ENCODE results near the gene SLC43A3. TPM values are rescaled to one million over a fixed set of nuclear protein-coding genes. Genes with fewer than 3 reads are reported as not detected.
"Not testable (repeated sequence)": the region's sequence is repeated elsewhere in the genome, so short reads cannot be mapped to it uniquely, and the experiment has no call there.

Gene SLC43A3
- total and polyA plus RNA-seq, 9 donors: 17.0 to 69.3 (median 36.3) TPM

DNA sequence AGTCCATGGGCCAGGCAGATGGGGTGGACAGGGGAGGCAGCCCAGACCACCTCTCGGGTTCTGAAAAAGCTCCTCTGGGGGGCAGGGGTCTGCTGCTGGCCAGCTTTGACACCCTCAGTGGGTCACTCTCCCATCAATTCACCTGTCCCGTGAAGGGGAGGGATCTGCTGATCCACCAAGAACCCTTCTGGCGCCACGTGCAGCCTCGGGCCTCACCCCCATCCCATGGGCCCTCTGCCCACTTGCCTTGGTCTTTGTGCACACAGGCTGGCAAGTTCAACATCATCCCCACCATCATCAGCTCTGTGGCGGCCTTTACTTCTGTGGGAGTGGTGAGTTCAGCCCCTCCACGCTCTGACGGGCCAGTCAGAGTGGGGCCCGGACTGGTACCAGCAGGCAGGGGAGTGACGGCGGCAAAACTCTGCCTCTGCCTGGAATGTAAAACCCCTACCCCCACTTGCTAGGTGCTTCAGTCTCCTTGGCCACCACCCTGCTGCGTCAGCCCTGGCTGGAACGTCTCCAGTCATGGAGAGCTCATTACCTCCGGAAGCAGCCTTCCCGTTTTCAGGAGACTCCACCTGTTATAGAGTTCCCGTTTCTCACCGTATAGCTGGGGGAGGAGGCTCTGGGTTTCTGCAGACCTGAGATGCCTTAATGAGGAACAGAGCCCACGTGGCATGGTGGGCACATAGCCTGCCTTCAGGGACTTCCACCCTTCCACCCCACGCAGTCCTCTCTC lies 58.6 kb downstream of the SLC43A3 start:
- intact Hi-C loops (cut with DNase I): no loop called here
- H3K27ac ChIP-seq: no peak overlapping the region
- DNase-seq: no peak
- H3K4me3 ChIP-seq: no peak overlapping the region
- H3K4me1 ChIP-seq (ENCODE audit: insufficient read depth): no peaks in the 10 kb centered on the region
- no peaks in the 10 kb centered on the region for H3K27me3 ChIP-seq
- H3K36me3 ChIP-seq: no peaks in the 10 kb centered on the region
- 45 to 65% (median 53%) methylated on average over 18 to 19 of the region's 19 CpGs for WGBS, 3 donors
- no peaks in the 10 kb centered on the region for H3K9me3 ChIP-seq
- TF ChIP-seq, protein P1, sequence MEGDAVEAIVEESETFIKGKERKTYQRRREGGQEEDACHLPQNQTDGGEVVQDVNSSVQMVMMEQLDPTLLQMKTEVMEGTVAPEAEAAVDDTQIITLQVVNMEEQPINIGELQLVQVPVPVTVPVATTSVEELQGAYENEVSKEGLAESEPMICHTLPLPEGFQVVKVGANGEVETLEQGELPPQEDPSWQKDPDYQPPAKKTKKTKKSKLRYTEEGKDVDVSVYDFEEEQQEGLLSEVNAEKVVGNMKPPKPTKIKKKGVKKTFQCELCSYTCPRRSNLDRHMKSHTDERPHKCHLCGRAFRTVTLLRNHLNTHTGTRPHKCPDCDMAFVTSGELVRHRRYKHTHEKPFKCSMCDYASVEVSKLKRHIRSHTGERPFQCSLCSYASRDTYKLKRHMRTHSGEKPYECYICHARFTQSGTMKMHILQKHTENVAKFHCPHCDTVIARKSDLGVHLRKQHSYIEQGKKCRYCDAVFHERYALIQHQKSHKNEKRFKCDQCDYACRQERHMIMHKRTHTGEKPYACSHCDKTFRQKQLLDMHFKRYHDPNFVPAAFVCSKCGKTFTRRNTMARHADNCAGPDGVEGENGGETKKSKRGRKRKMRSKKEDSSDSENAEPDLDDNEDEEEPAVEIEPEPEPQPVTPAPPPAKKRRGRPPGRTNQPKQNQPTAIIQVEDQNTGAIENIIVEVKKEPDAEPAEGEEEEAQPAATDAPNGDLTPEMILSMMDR (IDR thresholded peaks at IDR 0.05): no peak
- TF ChIP-seq POLR2A (IDR thresholded peaks at IDR 0.05) (no peak), EP300 (IDR thresholded peaks at IDR 0.05) (no peak)

DNA sequence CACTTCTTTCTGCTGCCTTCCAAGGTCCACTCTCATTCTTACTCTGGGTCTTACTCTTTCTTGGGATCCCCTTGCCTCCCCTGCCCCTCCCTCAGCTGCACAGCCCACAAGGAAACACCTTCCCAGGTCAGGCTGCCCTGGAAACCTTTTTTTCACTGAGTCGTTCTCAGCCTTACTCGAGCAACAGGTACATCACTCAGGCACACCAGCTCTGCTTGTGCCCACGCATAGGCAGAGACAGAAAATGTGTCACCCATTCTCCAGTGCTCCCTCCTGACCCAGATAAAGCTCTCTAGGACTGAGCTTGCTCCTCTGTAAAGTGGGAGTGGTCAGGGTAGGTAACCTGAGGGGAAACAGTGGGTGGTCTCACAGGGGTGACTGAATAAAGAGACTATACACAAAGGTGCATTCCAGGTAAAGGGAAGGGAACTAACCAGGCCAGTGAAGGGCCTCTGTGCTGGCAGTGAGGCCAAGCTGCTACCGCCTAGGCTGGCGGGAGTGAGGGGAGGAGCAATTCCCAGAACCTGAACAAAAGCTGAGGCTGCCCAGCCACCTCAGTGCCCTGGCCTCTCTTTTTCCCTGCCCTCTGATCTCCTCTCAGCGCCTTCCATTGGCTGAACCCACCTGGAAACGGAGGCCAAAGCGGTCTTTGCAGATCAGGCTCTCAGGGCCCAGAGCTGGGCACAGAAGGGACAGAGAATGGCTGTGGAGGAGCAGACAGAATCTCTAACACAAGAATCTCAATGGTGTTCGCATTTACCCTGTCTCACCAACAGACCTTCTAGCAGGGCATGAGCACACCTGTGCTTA lies 61.9 kb downstream of the SLC43A3 start:
- TF ChIP-seq EP300 (IDR thresholded peaks at IDR 0.05) (no peak), POLR2A (IDR thresholded peaks at IDR 0.05) (no peak)
- TF ChIP-seq, protein P1 (IDR thresholded peaks at IDR 0.05): no peak
- no peaks in the 10 kb centered on the region for H3K27me3 ChIP-seq
- H3K36me3 ChIP-seq: no peaks in the 10 kb centered on the region
- DNase-seq: no peak
- H3K4me1 ChIP-seq (ENCODE audit: insufficient read depth): no peaks in the 10 kb centered on the region
- 59 to 66% (median 65%) methylated on average over 9 of the region's 9 CpGs for WGBS, 3 donors
- H3K4me3 ChIP-seq: no peak overlapping the region
- no peak overlapping the region for H3K27ac ChIP-seq
- H3K9me3 ChIP-seq: no peaks in the 10 kb centered on the region
- intact Hi-C loops (cut with DNase I): no loop called here

DNA sequence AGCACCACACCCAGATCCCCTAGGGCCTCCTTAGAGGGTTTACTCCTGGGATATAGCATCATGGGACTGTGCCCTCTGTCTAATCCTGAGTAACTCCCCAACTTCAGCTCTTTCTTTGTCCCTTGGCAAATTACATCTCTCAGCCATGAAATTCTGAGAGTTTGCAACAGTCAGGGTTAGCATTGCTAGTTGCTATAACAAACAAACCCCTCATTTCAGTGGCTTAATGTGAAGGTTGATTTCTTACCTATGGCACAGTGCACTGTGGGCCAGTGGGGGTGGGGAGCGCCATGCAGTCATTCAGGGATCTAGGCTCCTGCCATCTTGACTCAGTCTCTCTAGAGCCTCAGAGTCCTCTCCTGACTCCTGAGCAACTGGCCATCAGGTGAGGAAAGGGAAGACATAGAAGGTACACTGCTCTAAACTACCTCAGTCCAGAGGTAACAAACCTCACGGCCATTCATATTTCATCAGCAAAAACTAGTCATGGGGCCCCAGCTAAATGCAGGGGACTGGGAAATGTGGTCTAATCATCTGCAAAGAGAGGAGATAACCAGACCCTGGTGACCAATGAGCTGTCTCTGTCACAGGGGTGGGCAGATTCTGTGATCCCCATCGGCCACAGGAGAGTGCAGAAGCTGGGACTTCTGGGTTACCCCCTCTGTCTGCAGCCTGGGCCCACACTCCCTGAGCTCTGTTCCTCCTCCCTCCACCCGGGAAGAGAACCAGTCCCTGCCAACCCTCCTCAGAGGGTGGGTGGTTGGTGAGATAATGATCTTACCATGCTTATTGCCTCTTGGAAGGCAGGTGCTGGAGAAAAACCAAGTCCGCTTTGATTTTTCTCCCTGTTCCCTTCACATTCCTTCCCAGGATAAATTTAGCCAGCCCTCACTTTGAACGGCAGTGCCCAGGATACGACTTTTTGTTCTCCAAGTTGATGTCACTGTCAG lies 63.5 kb downstream of the SLC43A3 start:
- no peaks in the 10 kb centered on the region for H3K27me3 ChIP-seq
- no peaks in the 10 kb centered on the region for H3K36me3 ChIP-seq
- TF ChIP-seq, protein P1 (IDR thresholded peaks at IDR 0.05): no peak
- TF ChIP-seq POLR2A (IDR thresholded peaks at IDR 0.05) (no peak), EP300 (IDR thresholded peaks at IDR 0.05) (no peak)
- no peak for DNase-seq
- WGBS, 3 donors: 48 to 67% (median 57%) methylated on average over 7 of the region's 7 CpGs
- no peaks in the 10 kb centered on the region for H3K9me3 ChIP-seq
- H3K27ac ChIP-seq: no peak overlapping the region
- intact Hi-C loops (cut with DNase I): no loop called here
- H3K4me3 ChIP-seq: no peak overlapping the region
- H3K4me1 ChIP-seq (ENCODE audit: insufficient read depth): no peaks in the 10 kb centered on the region

DNA sequence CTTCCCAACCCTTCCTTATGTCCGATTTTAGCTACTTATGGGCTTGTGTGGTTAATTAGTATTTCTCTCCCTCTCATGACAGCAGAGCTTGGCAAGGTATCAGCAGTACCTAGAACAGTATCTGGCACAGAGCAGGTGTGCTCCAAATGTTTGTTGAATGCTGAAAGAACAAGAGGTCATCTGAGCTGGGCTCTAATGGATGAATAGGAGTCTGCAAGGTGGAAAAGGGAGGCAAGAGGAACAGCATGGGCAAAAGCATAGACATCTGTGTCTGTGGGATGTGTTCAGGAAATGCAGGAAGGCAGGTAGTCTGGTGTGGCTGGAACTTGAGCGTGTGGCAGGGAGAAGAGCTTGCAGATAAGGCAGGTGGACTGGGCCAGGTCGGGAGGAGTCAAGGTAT lies 65.0 kb downstream of the SLC43A3 start:
- no peak for DNase-seq
- intact Hi-C loops (cut with DNase I): no loop called here
- WGBS, 3 donors: 78 to 84% (median 78%) methylated on average over 3 of the region's 3 CpGs

DNA sequence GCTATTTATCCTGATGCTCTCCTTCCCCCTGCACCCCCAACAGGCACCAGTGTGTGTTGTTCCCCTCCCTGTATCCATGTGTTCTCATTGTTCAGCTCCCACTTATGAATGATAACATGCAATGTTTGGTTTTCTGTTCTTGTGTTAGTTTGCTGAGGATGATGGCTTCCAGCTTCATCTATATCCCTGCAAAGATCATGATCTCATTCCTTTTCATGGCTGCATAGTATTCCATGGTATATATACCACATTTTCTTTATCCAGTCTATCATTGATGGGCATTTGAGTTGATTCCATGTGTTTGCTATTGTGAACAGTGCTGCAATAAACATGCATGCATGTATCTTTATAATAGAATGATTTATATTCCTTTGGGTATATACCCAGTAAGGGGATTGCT lies 65.5 kb downstream of the SLC43A3 start:
- H3K27me3 ChIP-seq; H3K4me3 ChIP-seq; H3K27ac ChIP-seq; intact Hi-C loops (cut with DNase I); H3K9me3 ChIP-seq; H3K4me1 ChIP-seq (ENCODE audit: insufficient read depth); H3K36me3 ChIP-seq; DNase-seq: not testable (repeated sequence)

More for the DNA sequence above, 65.0 kb downstream of the SLC43A3 start:
- TF ChIP-seq, protein P1 (IDR thresholded peaks at IDR 0.05): no peak
- TF ChIP-seq POLR2A (IDR thresholded peaks at IDR 0.05) (no peak), EP300 (IDR thresholded peaks at IDR 0.05) (no peak)
- no peaks in the 10 kb centered on the region for H3K4me1 ChIP-seq (ENCODE audit: insufficient read depth)
- no peaks in the 10 kb centered on the region for H3K27me3 ChIP-seq
- no peaks in the 10 kb centered on the region for H3K9me3 ChIP-seq
- H3K4me3 ChIP-seq: no peak overlapping the region
- no peaks in the 10 kb centered on the region for H3K36me3 ChIP-seq
- no peak overlapping the region for H3K27ac ChIP-seq

All from ovary (tissue), 9 donors.